Stimulated activated CD4-positive, alpha-beta T cell treated with anti-CD3 and anti-CD28 coated beads, Interleukin-15, amount 100 ng/mL, for 24 hours (primary cell): ENCODE measurements around the gene GRIK1.
"Not testable (repeated sequence)": the region's sequence is repeated elsewhere in the genome, so short reads cannot be mapped to it uniquely, and the experiment has no call there.

Source experiments
- DNase-seq: peaks from one replicate; pipeline ENCODE4 v3.0.0-alpha.2; 2020

The GRIK1 gene

GRCh38 chr21:29639366-29640079 is 300.3 kb downstream of the GRIK1 start:
- DNase-seq: no peak

GRCh38 chr21:29638761-29639327 is 301.0 kb downstream of the GRIK1 start:
- no peak for DNase-seq

GRCh38 chr21:29638138-29638537 is 301.7 kb downstream of the GRIK1 start:
- DNase-seq: no peak

GRCh38 chr21:29637553-29637952 is 302.2 kb downstream of the GRIK1 start:
- DNase-seq: no peak

GRCh38 chr21:29637134-29637533 is 302.7 kb downstream of the GRIK1 start:
- no peak for DNase-seq

GRCh38 chr21:29634418-29634817 is 305.4 kb downstream of the GRIK1 start:
- no peak for DNase-seq

- no peak for DNase-seq
Measured at GRCh38 chr21:29633756-29634155, 306.0 kb downstream of the GRIK1 start.

- DNase-seq: no peak
Measured at GRCh38 chr21:29630441-29630840, 309.4 kb downstream of the GRIK1 start.

- no peak for DNase-seq
Measured at GRCh38 chr21:29627905-29628304, 311.9 kb downstream of the GRIK1 start.

GRCh38 chr21:29626801-29627470 is 312.9 kb downstream of the GRIK1 start:
- no peak for DNase-seq

- no peak for DNase-seq
Measured at GRCh38 chr21:29625990-29626389, 313.8 kb downstream of the GRIK1 start.

GRCh38 chr21:29624776-29625175 is 315.0 kb downstream of the GRIK1 start:
- no peak for DNase-seq

GRCh38 chr21:29621525-29621924 is 318.3 kb downstream of the GRIK1 start:
- DNase-seq: no peak

GRCh38 chr21:29616209-29616751 is 323.5 kb downstream of the GRIK1 start:
- no peak for DNase-seq

GRCh38 chr21:29613877-29614276 is 325.9 kb downstream of the GRIK1 start:
- no peak for DNase-seq

- no peak for DNase-seq
Measured at GRCh38 chr21:29613021-29613420, 326.8 kb downstream of the GRIK1 start.

GRCh38 chr21:29610779-29611360 is 328.9 kb downstream of the GRIK1 start:
- no peak for DNase-seq

- no peak for DNase-seq
Measured at GRCh38 chr21:29606613-29607012, 333.2 kb downstream of the GRIK1 start.

- not testable (repeated sequence) for DNase-seq
Measured at GRCh38 chr21:29605219-29605618, 334.6 kb downstream of the GRIK1 start.

GRCh38 chr21:29604076-29604475 is 335.7 kb downstream of the GRIK1 start:
- DNase-seq: no peak

GRCh38 chr21:29601047-29601446 is 338.7 kb downstream of the GRIK1 start:
- DNase-seq: no peak

- DNase-seq: no peak
Measured at GRCh38 chr21:29586696-29587095, 353.1 kb downstream of the GRIK1 start.

- DNase-seq: no peak
Measured at GRCh38 chr21:29585462-29585861, 354.3 kb downstream of the GRIK1 start.
